ENCODE data around the gene ZNF236. TPM values are rescaled to one million over a fixed set of nuclear protein-coding genes. Genes with fewer than 3 reads are reported as not detected.
"Not testable (repeated sequence)": the region's sequence is repeated elsewhere in the genome, so short reads cannot be mapped to it uniquely, and the experiment has no call there.

The ZNF236 gene
- total and polyA plus RNA-seq, 2 experiments from 2014 or later, result 7.4 to 8.2 TPM

DNA sequence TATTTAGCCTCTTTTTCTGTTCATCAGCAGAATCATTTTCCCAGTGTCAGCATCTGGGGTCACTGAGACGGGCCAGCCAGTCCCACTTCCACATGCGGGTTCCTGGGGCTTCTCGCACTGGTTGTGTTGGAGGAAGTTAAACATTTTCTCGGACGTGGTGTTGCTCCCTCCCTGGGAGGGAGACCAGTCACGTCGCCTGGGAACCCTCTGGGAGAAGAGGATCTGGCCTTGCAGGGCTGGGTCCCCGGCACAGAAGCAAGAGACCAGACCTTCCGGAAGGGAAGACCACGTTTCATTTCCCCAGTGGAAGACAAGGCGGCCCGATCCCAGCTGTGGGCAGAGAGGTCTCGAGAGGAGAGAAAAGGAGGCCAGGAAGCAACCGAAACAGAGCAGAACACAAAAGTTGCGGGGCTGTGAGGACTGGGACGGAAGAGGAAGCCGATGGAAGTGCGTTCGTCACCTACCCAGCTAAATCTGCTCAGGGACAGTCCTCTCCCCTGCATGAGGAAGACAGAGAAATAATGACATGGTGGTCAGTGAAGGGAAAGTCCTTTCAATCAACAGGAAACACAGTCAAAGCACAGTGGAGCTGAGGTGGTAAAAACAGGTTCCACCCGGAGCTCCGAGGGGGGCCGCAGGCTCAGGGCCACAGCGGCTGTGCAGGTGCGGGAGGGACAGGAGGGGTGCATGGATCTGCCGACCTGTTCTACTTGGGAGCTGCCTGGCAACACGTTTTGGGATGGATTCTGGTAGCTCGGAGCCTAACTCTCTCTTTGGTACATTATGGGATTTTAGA is 165.9 kb downstream of the ZNF236 start:
- Histone ChIP-seq H3K9me3 (ENCODE audit: low read depth) (no peaks in the 10 kb centered on the region), H3K79me2 (no peaks in the 10 kb centered on the region), H3K4me3 (no peak overlapping the region), H3K27ac (no peak overlapping the region), H2AFZ (no peak overlapping the region), H3K9me2 (replicated peaks; ENCODE audit: insufficient read depth) (no peaks in the 10 kb centered on the region), H3K4me1 (ENCODE audit: insufficient read depth) (no peaks in the 10 kb centered on the region), H3K27me3 (no peaks in the 10 kb centered on the region), H3K4me2 (no peak overlapping the region), H4K20me1 (ENCODE audit: insufficient read depth, poor library complexity, severe bottlenecking) (no peaks in the 10 kb centered on the region), H3K36me3 (replicated peaks; ENCODE audit: insufficient read depth, low read depth) (no peaks in the 10 kb centered on the region)
- TF ChIP-seq EZH2phosphoT487 (IDR thresholded peaks at IDR 0.05; ENCODE audit: low read depth, severe bottlenecking, unreplicated experiment), result no peak
- no peak for TF ChIP-seq CTCF (IDR thresholded peaks at IDR 0.05; ENCODE audit: poor library complexity)
- no peak for TF ChIP-seq EZH2 (IDR thresholded peaks at IDR 0.05; ENCODE audit: borderline replicate concordance)
- DNase-seq (ENCODE audit: low spot score), result no peak
- 88% methylated on average over 27 of the region's 27 CpGs for WGBS (ENCODE audit: low lambda C conversion rate, missing lambda C conversion rate)

DNA sequence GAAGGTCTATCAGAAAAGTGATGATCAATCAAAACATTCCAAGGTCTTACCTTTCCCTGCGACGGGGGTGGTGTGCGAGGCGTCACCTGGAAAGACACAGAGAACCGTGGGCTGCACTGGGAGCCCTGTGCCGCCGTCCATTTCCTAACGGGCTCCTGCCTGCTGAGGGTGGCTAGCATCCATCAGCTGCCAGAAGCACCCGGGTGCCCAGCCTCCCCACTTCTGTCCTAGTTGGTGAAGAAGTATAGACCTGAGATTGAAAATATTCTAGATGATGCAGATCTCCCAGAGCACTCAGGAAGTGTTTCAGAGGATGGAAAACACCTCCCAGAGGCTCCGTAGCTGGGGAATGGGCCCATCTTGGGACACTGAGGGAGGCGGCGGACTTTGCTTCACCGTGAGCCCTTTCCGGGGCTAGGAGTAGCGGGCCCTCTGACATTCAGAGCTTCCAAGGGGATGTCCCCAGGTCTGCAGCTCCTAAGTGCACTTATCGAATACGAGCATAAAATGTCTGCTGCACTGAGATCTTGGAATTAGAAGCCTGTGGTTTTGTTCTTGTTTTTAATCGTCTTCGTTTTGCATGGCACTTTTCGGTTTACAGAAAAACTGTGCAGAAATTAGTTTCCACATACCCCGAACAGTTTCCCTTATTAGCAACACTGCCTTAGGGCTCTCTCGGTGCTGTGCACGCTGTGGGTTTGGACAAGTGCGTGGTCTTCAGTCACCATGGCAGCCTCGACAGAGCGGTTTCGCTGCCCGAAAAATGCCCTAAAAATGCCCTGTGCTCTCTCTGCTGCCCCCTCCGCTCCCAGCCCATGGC is 166.7 kb downstream of the ZNF236 start:
- DNase-seq (ENCODE audit: low spot score), result no peak
- TF ChIP-seq CTCF (IDR thresholded peaks at IDR 0.05; ENCODE audit: poor library complexity), result no peak
- no peak for TF ChIP-seq EZH2 (IDR thresholded peaks at IDR 0.05; ENCODE audit: borderline replicate concordance)
- TF ChIP-seq EZH2phosphoT487 (IDR thresholded peaks at IDR 0.05; ENCODE audit: low read depth, severe bottlenecking, unreplicated experiment), result no peak
- no peaks in the 10 kb centered on the region for H3K9me2 ChIP-seq (replicated peaks; ENCODE audit: insufficient read depth)
- H3K9me3 ChIP-seq (ENCODE audit: low read depth), result no peaks in the 10 kb centered on the region
- H3K4me2 ChIP-seq, result no peak overlapping the region
- H4K20me1 ChIP-seq (ENCODE audit: insufficient read depth, poor library complexity, severe bottlenecking), result no peaks in the 10 kb centered on the region
- H3K79me2 ChIP-seq, result no peaks in the 10 kb centered on the region
- no peak overlapping the region for H2AFZ ChIP-seq
- 93% methylated on average over 29 of the region's 29 CpGs for WGBS (ENCODE audit: low lambda C conversion rate, missing lambda C conversion rate)
- H3K36me3 ChIP-seq (replicated peaks; ENCODE audit: insufficient read depth, low read depth), result no peaks in the 10 kb centered on the region
- peaks cover 5% of the 10 kb centered on the region for H3K4me1 ChIP-seq (ENCODE audit: insufficient read depth)
- no peak overlapping the region for H3K4me3 ChIP-seq
- no peak overlapping the region for H3K27ac ChIP-seq
- no peaks in the 10 kb centered on the region for H3K27me3 ChIP-seq

DNA sequence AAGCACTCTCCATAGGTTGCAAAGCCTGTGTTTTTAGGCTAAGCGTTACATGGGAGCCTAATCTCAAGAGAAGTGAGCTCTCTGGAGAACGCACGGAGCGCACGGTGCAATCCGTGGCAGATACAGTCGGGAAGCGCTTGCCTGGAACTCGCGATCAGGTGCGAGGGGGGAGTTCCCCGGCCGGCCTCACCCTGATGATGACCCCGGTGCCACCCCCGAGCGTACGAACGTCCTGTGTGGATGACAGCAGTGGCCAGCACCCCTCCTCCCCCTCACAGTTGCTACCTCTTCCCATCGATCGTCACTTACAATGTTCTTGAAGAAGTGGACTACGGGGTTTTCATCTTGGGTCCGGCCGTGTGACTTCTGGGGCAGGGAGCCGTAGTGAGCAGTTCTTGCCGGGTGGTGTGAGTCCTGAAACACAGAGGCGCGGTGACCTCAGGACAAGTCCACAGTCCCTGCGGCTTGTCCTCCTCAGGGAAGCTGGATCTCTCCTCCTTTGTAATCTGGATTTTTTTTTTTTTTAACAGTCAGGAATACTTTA is 167.4 kb downstream of the ZNF236 start:
- H3K4me2 ChIP-seq, result no peak overlapping the region
- H3K9me2 ChIP-seq (replicated peaks; ENCODE audit: insufficient read depth), result no peaks in the 10 kb centered on the region
- 96% methylated on average over 28 of the region's 28 CpGs for WGBS (ENCODE audit: low lambda C conversion rate, missing lambda C conversion rate)
- no peaks in the 10 kb centered on the region for H3K36me3 ChIP-seq (replicated peaks; ENCODE audit: insufficient read depth, low read depth)
- H3K27me3 ChIP-seq, result no peaks in the 10 kb centered on the region
- H3K4me3 ChIP-seq, result no peak overlapping the region
- H3K4me1 ChIP-seq (ENCODE audit: insufficient read depth), result peaks cover 5% of the 10 kb centered on the region
- no peak for DNase-seq (ENCODE audit: low spot score)
- no peak overlapping the region for H2AFZ ChIP-seq
- no peaks in the 10 kb centered on the region for H3K9me3 ChIP-seq (ENCODE audit: low read depth)
- no peak overlapping the region for H3K27ac ChIP-seq
- TF ChIP-seq CTCF (IDR thresholded peaks at IDR 0.05; ENCODE audit: poor library complexity) (no peak), EZH2phosphoT487 (IDR thresholded peaks at IDR 0.05; ENCODE audit: low read depth, severe bottlenecking, unreplicated experiment) (no peak), EZH2 (IDR thresholded peaks at IDR 0.05; ENCODE audit: borderline replicate concordance) (no peak)
- no peaks in the 10 kb centered on the region for H4K20me1 ChIP-seq (ENCODE audit: insufficient read depth, poor library complexity, severe bottlenecking)
- no peaks in the 10 kb centered on the region for H3K79me2 ChIP-seq

GRCh38 chr18:76990343-76991020 is 168.1 kb downstream of the ZNF236 start:
- H3K27me3 ChIP-seq; H3K4me2 ChIP-seq; H3K4me3 ChIP-seq; H3K79me2 ChIP-seq; H2AFZ ChIP-seq; DNase-seq (ENCODE audit: low spot score); H3K27ac ChIP-seq; H4K20me1 ChIP-seq (ENCODE audit: insufficient read depth, poor library complexity, severe bottlenecking); H3K9me2 ChIP-seq (replicated peaks; ENCODE audit: insufficient read depth); H3K4me1 ChIP-seq (ENCODE audit: insufficient read depth); H3K9me3 ChIP-seq (ENCODE audit: low read depth); H3K36me3 ChIP-seq (replicated peaks; ENCODE audit: insufficient read depth, low read depth): not testable (repeated sequence)
- WGBS (ENCODE audit: low lambda C conversion rate, missing lambda C conversion rate), result 81% methylated on average over 8 of the region's 8 CpGs
